GM21515 (cell line): ENCODE results near the gene SLC6A18.
"Not testable (repeated sequence)": the region's sequence is repeated elsewhere in the genome, so short reads cannot be mapped to it uniquely, and the experiment has no call there.

ENCODE experiments used
- ATAC-seq: cut with Tn5 transposase; IDR thresholded peaks from one replicate; pipeline ENCODE4 v1.9.1; 2021; ENCODE audit not compliant: unreplicated experiment

Gene SLC6A18

GRCh38 chr5:1251678-1252580 lies 26.7 kb downstream of the SLC6A18 start:
- no peak for ATAC-seq

- no peak for ATAC-seq
These were observed 27.5 kb downstream of the SLC6A18 start for GRCh38 chr5:1252681-1253080.

- no peak for ATAC-seq
These were observed 28.4 kb downstream of the SLC6A18 start for GRCh38 chr5:1253456-1254105.

- ATAC-seq: no peak
These were observed 29.0 kb downstream of the SLC6A18 start for GRCh38 chr5:1254196-1254595.

GRCh38 chr5:1255081-1255561 lies 29.9 kb downstream of the SLC6A18 start:
- no peak for ATAC-seq

GRCh38 chr5:1256776-1257175 lies 31.6 kb downstream of the SLC6A18 start:
- ATAC-seq: no peak

GRCh38 chr5:1257363-1257762 lies 32.2 kb downstream of the SLC6A18 start:
- no peak for ATAC-seq

GRCh38 chr5:1257841-1258240 lies 32.7 kb downstream of the SLC6A18 start:
- no peak for ATAC-seq

- ATAC-seq: no peak
These were observed 34.8 kb downstream of the SLC6A18 start for GRCh38 chr5:1259806-1260480.

- no peak for ATAC-seq
These were observed 36.5 kb downstream of the SLC6A18 start for GRCh38 chr5:1261643-1262042.

- no peak for ATAC-seq
These were observed 37.2 kb downstream of the SLC6A18 start for GRCh38 chr5:1262381-1262780.

- ATAC-seq: no peak
These were observed 39.0 kb downstream of the SLC6A18 start for GRCh38 chr5:1264211-1264610.

DNA sequence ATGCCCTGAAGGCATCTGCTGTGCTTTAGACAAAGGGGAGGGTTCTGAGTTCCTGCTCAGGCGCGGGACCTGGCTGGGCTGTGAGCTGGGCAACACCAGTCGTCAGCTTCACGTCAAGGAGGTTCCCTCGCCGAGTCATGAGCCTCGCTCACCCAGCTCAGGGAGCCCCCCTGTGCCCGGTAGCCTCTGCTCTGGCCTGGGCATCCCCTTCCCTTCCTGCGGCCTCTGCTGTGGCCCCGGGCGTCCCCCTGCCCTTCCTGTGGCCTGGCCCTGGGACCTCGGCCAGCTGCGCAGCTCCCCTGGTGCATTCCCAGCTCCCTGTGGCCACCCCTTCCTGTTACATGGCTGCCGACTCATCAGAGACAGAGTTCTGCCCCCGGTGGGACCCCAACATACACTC lies 39.8 kb downstream of the SLC6A18 start:
- ATAC-seq: no peak

GRCh38 chr5:1265461-1266455 lies 40.6 kb downstream of the SLC6A18 start:
- ATAC-seq: no peak

DNA sequence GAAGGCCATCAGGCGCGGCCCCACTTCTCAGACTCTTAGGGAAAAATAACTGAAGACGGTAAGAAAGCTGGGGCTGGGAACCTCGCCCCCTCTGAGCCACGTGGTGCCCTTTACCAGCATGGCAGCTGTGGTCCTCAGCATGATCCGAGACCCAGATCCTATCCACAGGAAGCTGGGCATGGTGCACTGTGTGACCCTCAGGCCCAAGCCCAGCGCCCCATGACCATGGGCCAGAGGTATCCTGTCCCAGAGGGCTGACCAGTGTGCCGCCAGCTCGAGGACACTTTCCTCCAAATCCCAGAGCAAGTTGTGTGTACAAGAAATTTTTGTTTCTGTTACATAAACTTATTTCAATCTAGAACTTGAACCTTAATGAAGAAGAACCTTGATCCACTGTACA lies 41.6 kb downstream of the SLC6A18 start:
- ATAC-seq: no peak

GRCh38 chr5:1267464-1267863 lies 42.3 kb downstream of the SLC6A18 start:
- ATAC-seq: not testable (repeated sequence)

DNA sequence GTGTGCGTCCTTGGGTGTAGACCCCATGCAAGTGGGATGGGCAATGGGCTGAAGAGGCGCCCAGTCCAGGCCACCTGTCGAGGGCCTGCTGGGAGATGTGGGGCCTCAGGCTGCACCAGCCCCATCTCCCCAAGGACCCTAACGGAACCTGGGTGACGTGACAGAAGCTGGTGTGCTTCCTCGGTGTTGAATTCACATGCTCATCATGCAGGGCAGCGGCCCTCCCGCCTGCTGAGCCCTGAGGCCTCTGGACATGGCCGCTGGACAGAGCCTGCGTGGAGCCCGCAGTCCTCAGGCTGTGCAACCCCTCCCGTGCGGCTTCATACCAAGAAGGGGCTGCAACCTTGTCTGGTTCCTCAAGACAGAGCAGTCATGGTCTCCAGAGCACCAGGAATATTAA lies 42.9 kb downstream of the SLC6A18 start:
- no peak for ATAC-seq

DNA sequence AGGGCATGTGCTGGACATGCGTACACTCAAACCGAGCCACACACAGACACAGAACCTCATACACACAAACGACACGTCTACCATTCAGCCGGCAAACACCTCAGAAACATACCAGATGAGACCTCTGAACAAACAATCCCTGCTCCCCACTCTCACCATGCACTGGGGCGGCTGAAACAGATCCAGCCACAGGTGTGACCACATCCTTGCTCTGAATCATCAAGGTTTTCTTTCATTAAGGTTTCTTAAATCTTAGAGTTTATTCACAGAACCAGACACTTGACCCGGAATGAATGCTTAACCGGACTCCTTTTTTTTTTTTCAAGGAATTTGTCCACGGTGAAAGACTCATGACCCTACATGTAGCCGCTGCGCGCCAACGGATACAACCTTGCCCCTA lies 43.5 kb downstream of the SLC6A18 start:
- ATAC-seq: no peak

DNA sequence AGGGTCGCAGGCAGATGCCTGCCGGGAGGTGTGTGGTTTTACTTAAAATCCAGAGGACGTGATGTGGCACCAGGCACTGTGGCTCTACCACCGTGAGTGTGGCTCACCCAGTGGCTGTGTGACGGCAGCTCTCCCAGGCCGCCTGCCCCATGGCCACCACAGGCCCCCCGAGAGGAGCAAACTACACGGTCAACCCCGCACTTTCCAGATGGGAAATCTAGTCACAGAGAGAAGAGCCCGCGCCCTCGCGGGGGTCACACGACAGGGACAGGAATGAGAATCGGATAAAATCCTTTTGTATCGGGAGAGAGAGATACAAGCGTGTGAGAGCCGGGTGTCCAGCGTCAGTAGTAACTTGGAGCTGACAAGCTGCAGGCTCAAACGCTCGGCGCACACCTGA lies 45.2 kb downstream of the SLC6A18 start:
- no peak for ATAC-seq
